HL-60 (cell line): ENCODE results near the gene FBXL7.

Experiments
- DNase-seq, 2 experiments: peaks; one replicate each; pipeline ENCODE4 v3.0.0-alpha.2; 2010 to 2020; ENCODE audit warnings: low read depth in 1 of 2, low spot score in 1 of 2
- H3K27ac ChIP-seq: fragments of 250-450 bp; sonication (Bioruptor Pico); replicated peaks from 2 replicates; pipeline ENCODE4 v1.5.1; 2020; ENCODE audit warnings: mild to moderate bottlenecking, moderate library complexity
- H3K27me3 ChIP-seq: fragments of 250-450 bp; sonication (Bioruptor Pico); 2 replicates; pipeline ENCODE4 v1.5.1; 2021; ENCODE audit warnings: mild to moderate bottlenecking, moderate library complexity; ENCODE audit not compliant: insufficient read depth, poor library complexity, severe bottlenecking
- H3K4me3 ChIP-seq: replicated peaks from 2 replicates; pipeline ENCODE4 v1.5.1; 2011; ENCODE audit warnings: mild to moderate bottlenecking, control low read depth, low read length; ENCODE audit not compliant: insufficient read depth
- GABPA ChIP-seq: IDR thresholded peaks from 2 replicates; pipeline ENCODE4 v1.6.1; 2012; ENCODE audit warnings: low read depth
- POLR2AphosphoS5 ChIP-seq: IDR thresholded peaks from 2 replicates; pipeline ENCODE4 v1.6.1; 2012; ENCODE audit warnings: low read depth
- REST ChIP-seq: IDR thresholded peaks from 2 replicates; pipeline ENCODE4 v1.6.1; 2012; ENCODE audit warnings: low read depth; ENCODE audit not compliant: insufficient replicate concordance
- SPI1 ChIP-seq: IDR thresholded peaks from 2 replicates; pipeline ENCODE4 v1.6.1; 2012; ENCODE audit warnings: low read depth, mild to moderate bottlenecking, borderline replicate concordance
- TF ChIP-seq, protein P1 (sequence below): IDR thresholded peaks from one replicate; pipeline ENCODE4 v1.5.1; 2011; ENCODE audit warnings: low read length, control low read depth, inconsistent platforms; ENCODE audit not compliant: insufficient read depth

The FBXL7 gene

DNA sequence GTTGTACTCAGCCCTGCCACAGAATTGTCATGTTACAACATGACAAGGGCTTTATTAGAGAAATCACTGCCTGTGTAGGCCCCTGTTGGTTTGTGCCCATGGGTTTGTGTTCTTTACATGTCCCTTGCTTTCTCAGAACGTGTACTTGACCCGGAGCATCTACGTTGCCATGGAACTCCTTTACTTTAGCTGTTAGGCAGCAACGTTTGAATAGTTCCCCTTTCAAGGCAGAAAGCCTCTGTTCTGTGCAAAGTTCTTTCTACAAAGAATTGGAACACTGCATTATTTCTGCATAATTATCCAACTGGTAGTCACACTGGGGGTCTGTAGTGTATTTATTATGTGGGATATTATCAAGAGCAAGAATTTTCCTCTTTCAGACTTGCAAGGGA lies 51.1 kb downstream of the FBXL7 start:
- Histone ChIP-seq H3K27ac (no peak overlapping the region), H3K27me3 (no peaks in the 10 kb centered on the region), H3K4me3 (no peak overlapping the region)
- DNase-seq = no peak
- no peak for TF ChIP-seq SPI1
- no peak for TF ChIP-seq GABPA
- TF ChIP-seq, protein P1, sequence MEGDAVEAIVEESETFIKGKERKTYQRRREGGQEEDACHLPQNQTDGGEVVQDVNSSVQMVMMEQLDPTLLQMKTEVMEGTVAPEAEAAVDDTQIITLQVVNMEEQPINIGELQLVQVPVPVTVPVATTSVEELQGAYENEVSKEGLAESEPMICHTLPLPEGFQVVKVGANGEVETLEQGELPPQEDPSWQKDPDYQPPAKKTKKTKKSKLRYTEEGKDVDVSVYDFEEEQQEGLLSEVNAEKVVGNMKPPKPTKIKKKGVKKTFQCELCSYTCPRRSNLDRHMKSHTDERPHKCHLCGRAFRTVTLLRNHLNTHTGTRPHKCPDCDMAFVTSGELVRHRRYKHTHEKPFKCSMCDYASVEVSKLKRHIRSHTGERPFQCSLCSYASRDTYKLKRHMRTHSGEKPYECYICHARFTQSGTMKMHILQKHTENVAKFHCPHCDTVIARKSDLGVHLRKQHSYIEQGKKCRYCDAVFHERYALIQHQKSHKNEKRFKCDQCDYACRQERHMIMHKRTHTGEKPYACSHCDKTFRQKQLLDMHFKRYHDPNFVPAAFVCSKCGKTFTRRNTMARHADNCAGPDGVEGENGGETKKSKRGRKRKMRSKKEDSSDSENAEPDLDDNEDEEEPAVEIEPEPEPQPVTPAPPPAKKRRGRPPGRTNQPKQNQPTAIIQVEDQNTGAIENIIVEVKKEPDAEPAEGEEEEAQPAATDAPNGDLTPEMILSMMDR = no peak
- no peak for TF ChIP-seq REST
- no peak for TF ChIP-seq POLR2AphosphoS5

- DNase-seq = no peak
- no peak overlapping the region for H3K27ac ChIP-seq
- H3K27me3 ChIP-seq = no peaks in the 10 kb centered on the region
- H3K4me3 ChIP-seq = no peak overlapping the region
- no peak for TF ChIP-seq GABPA
- no peak for TF ChIP-seq POLR2AphosphoS5
- no peak for TF ChIP-seq REST
- no peak for TF ChIP-seq SPI1
- TF ChIP-seq, protein P1 = no peak
These were observed 54.6 kb downstream of the FBXL7 start for GRCh38 chr5:15554542-15554941.

DNA sequence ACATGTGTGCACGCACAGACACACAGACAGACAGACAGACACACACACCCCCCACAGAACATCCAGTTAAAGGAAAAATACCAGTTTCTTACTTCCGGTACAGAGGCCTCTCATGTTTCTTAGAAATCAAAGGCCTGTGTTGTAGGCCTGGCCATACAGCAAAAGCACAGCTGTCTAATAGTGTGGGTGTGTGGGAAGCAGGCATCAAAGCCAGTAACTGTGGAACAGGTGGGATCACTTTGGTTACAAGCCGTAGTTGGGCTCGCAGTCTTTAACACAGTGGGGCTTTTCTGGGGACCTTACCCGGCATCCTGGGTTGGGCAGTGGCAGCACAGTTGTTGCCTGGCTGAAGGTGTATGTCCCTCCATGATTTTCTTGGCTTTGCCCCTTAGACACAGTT lies 55.2 kb downstream of the FBXL7 start:
- no peak for DNase-seq
- H3K4me3 ChIP-seq = no peak overlapping the region
- H3K27me3 ChIP-seq = no peaks in the 10 kb centered on the region
- no peak overlapping the region for H3K27ac ChIP-seq
- TF ChIP-seq, protein P1 = no peak
- TF ChIP-seq GABPA = no peak
- no peak for TF ChIP-seq REST
- no peak for TF ChIP-seq POLR2AphosphoS5
- TF ChIP-seq SPI1 = no peak
